A549 (cell line): ENCODE results near the gene USP17L5.
"Not testable (repeated sequence)": the region's sequence is repeated elsewhere in the genome, so short reads cannot be mapped to it uniquely, and the experiment has no call there.

Source experiments
- BHLHE40 ChIP-seq: IDR thresholded peaks from 2 replicates; pipeline ENCODE4 v1.6.1; 2012; ENCODE audit warnings: low read depth, low read length, inconsistent platforms
- CEBPB ChIP-seq, 2 experiments: fragments of >200 bp in 1 of 2; sonication (Bioruptor Twin) in 1 of 2; formaldehyde crosslinking in 1 of 2; IDR thresholded peaks; 2 replicates each; pipeline ENCODE4 v1.6.1; 2012 to 2016
- CHD2 ChIP-seq: fragments of 150-350 bp; IDR thresholded peaks from 2 replicates; pipeline ENCODE4 v1.6.1; 2014; ENCODE audit warnings: low read length; ENCODE audit not compliant: partially characterized antibody
- FOSL2 ChIP-seq, 2 experiments: fragments of 450-650 bp in 1 of 2; fragments of >200 bp in 1 of 2; sonication (Bioruptor Twin) in 1 of 2; formaldehyde crosslinking; IDR thresholded peaks; 2 replicates each; pipeline versions ENCODE4 v1.5.0 to v1.6.1; 2016 to 2020; ENCODE audit warnings: mild to moderate bottlenecking in 1 of 2, moderate library complexity in 1 of 2
- NR3C1 ChIP-seq: fragments of >200 bp; sonication (Bioruptor Twin); formaldehyde crosslinking; IDR thresholded peaks from 3 replicates; pipeline ENCODE4 v1.6.1; 2017
- POLR2A ChIP-seq: IDR thresholded peaks from 2 replicates; pipeline ENCODE4 v1.6.1; 2012; ENCODE audit warnings: mild to moderate bottlenecking, low read length
- RAD21 ChIP-seq, 2 experiments: fragments of >200 bp in 1 of 2; sonication (Bioruptor Twin) in 1 of 2; formaldehyde crosslinking in 1 of 2; IDR thresholded peaks in 1 of 2; conservative IDR thresholded peaks in 1 of 2; 2 replicates in 1 of 2; 3 replicates in 1 of 2; pipeline ENCODE4 v1.6.1; 2012 to 2018; ENCODE audit warnings: inconsistent platforms in 1 of 2
- RFX5 ChIP-seq: fragments of 450-650 bp; IDR thresholded peaks from 2 replicates; pipeline ENCODE4 v1.7.1; 2014; ENCODE audit warnings: antibody characterized with exemption, mild to moderate bottlenecking, moderate library complexity
- SMC3 ChIP-seq: fragments of >200 bp; sonication (Bioruptor Twin); formaldehyde crosslinking; IDR thresholded peaks from 3 replicates; pipeline ENCODE4 v1.6.1; 2018; ENCODE audit warnings: inconsistent platforms
- TP53 ChIP-seq: fragments of 250-450 bp; sonication (Bioruptor Pico); IDR thresholded peaks from 2 replicates; pipeline ENCODE4 v1.5.0; 2021; ENCODE audit warnings: mild to moderate bottlenecking, moderate library complexity
- TF ChIP-seq, protein P1 (sequence below): fragments of >200 bp; sonication (Bioruptor Twin); formaldehyde crosslinking; IDR thresholded peaks from 3 replicates; pipeline ENCODE4 v1.5.1; 2016
- TF ChIP-seq, protein P2 (sequence below): fragments of 200-600 bp; sonication (generic); IDR thresholded peaks from 2 replicates; pipeline ENCODE4 v1.6.1; 2016; ENCODE audit warnings: antibody characterized with exemption, mild to moderate bottlenecking, moderate library complexity
- TF ChIP-seq, protein P3 (sequence below): IDR thresholded peaks from 2 replicates; pipeline ENCODE4 v1.6.1; 2012

DNA sequence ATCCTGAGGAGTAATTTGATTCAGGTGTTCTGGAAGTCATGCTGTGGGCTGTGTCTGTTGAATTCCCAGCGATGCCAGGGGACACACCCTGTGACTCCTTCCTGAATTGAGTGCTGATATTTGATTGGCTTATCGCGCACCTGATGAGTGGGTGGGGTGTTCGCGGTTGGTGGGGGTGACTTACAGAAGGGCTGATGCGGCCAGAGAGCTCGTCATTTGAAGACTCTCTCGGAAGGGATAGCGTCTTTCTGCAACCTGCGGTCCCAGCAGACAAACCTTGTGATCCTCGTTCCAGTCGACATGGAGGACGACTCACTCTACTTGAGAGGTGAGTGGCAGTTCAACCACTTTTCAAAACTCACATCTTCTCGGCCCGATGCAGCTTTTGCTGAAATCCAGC, 9.4 kb downstream of the USP17L5 start, which contains the start of gene USP17L28:
- TF ChIP-seq, protein P1, sequence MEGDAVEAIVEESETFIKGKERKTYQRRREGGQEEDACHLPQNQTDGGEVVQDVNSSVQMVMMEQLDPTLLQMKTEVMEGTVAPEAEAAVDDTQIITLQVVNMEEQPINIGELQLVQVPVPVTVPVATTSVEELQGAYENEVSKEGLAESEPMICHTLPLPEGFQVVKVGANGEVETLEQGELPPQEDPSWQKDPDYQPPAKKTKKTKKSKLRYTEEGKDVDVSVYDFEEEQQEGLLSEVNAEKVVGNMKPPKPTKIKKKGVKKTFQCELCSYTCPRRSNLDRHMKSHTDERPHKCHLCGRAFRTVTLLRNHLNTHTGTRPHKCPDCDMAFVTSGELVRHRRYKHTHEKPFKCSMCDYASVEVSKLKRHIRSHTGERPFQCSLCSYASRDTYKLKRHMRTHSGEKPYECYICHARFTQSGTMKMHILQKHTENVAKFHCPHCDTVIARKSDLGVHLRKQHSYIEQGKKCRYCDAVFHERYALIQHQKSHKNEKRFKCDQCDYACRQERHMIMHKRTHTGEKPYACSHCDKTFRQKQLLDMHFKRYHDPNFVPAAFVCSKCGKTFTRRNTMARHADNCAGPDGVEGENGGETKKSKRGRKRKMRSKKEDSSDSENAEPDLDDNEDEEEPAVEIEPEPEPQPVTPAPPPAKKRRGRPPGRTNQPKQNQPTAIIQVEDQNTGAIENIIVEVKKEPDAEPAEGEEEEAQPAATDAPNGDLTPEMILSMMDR: not testable (repeated sequence)
- TF ChIP-seq CEBPB (IDR thresholded peaks at IDR 0.05); RFX5; FOSL2 (IDR thresholded peaks at IDR 0.05); FOSL2 (CRISPR knock-in tag; IDR thresholded peaks at IDR 0.05); BHLHE40; RAD21 (conservative IDR thresholded peaks at IDR 0.05 in 1 of 2, IDR thresholded peaks at IDR 0.05 in 1 of 2); POLR2A; CHD2; TP53; NR3C1; SMC3: not testable (repeated sequence)
- TF ChIP-seq, protein P2, sequence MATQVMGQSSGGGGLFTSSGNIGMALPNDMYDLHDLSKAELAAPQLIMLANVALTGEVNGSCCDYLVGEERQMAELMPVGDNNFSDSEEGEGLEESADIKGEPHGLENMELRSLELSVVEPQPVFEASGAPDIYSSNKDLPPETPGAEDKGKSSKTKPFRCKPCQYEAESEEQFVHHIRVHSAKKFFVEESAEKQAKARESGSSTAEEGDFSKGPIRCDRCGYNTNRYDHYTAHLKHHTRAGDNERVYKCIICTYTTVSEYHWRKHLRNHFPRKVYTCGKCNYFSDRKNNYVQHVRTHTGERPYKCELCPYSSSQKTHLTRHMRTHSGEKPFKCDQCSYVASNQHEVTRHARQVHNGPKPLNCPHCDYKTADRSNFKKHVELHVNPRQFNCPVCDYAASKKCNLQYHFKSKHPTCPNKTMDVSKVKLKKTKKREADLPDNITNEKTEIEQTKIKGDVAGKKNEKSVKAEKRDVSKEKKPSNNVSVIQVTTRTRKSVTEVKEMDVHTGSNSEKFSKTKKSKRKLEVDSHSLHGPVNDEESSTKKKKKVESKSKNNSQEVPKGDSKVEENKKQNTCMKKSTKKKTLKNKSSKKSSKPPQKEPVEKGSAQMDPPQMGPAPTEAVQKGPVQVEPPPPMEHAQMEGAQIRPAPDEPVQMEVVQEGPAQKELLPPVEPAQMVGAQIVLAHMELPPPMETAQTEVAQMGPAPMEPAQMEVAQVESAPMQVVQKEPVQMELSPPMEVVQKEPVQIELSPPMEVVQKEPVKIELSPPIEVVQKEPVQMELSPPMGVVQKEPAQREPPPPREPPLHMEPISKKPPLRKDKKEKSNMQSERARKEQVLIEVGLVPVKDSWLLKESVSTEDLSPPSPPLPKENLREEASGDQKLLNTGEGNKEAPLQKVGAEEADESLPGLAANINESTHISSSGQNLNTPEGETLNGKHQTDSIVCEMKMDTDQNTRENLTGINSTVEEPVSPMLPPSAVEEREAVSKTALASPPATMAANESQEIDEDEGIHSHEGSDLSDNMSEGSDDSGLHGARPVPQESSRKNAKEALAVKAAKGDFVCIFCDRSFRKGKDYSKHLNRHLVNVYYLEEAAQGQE: not testable (repeated sequence)
- TF ChIP-seq, protein P3, sequence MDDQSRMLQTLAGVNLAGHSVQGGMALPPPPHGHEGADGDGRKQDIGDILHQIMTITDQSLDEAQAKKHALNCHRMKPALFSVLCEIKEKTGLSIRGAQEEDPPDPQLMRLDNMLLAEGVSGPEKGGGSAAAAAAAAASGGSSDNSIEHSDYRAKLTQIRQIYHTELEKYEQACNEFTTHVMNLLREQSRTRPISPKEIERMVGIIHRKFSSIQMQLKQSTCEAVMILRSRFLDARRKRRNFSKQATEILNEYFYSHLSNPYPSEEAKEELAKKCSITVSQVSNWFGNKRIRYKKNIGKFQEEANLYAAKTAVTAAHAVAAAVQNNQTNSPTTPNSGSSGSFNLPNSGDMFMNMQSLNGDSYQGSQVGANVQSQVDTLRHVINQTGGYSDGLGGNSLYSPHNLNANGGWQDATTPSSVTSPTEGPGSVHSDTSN: not testable (repeated sequence)
